Measurements from ENCODE around the gene CSAD.

DNA sequence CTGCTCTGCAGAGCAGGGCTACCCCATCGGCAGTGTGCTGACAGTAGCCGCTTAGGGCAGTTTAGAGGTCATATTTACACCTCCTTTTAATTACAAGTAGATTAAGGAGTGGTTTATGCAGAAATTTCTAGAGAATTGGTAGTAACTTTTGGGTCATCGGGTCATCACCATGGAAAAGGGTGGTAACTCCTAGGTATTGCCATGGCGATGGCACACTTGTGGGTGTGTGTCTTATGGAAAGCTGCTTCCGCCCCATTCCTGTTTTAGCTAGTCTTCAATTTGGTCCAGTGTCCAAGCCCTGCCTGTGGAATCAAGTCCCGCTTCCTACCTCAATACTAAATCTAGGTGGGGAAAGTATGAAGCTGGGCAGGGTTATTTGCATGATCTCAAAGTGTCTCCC, 29.7 kb downstream of the CSAD start:
- no peak for TF ChIP-seq EZH2 (IDR thresholded peaks at IDR 0.05; ENCODE audit: borderline replicate concordance, low read depth, low read length, poor library complexity, severe bottlenecking)
- TF ChIP-seq, protein P1, sequence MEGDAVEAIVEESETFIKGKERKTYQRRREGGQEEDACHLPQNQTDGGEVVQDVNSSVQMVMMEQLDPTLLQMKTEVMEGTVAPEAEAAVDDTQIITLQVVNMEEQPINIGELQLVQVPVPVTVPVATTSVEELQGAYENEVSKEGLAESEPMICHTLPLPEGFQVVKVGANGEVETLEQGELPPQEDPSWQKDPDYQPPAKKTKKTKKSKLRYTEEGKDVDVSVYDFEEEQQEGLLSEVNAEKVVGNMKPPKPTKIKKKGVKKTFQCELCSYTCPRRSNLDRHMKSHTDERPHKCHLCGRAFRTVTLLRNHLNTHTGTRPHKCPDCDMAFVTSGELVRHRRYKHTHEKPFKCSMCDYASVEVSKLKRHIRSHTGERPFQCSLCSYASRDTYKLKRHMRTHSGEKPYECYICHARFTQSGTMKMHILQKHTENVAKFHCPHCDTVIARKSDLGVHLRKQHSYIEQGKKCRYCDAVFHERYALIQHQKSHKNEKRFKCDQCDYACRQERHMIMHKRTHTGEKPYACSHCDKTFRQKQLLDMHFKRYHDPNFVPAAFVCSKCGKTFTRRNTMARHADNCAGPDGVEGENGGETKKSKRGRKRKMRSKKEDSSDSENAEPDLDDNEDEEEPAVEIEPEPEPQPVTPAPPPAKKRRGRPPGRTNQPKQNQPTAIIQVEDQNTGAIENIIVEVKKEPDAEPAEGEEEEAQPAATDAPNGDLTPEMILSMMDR (conservative IDR thresholded peaks at IDR 0.05; ENCODE audit: low read depth, low read length), result no peak
